IMR-90 (cell line): ENCODE data around the gene BCAS3.

ENCODE experiments used
- CEBPB ChIP-seq: IDR thresholded peaks from 2 replicates; pipeline ENCODE4 v1.6.1; 2012; ENCODE audit warnings: low read depth, low read length, improper control_type of control experiment
- CTCF ChIP-seq: conservative IDR thresholded peaks from 2 replicates; pipeline ENCODE4 v1.5.1; 2012; ENCODE audit warnings: mild to moderate bottlenecking, low read depth, low read length, improper control_type of control experiment
- ELK1 ChIP-seq: fragments of 150-350 bp; IDR thresholded peaks from 2 replicates; pipeline ENCODE4 v1.6.1; 2016; ENCODE audit warnings: low read depth, mild to moderate bottlenecking, low read length, moderate library complexity, borderline replicate concordance
- MAZ ChIP-seq: IDR thresholded peaks from 2 replicates; pipeline ENCODE4 v1.6.1; 2012; ENCODE audit warnings: low read depth, mild to moderate bottlenecking, low read length, improper control_type of control experiment, moderate library complexity, borderline replicate concordance
- POLR2A ChIP-seq: IDR thresholded peaks from 2 replicates; pipeline ENCODE4 v1.6.1; 2012; ENCODE audit warnings: mild to moderate bottlenecking, low read depth, low read length
- RAD21 ChIP-seq: IDR thresholded peaks from 2 replicates; pipeline ENCODE4 v1.6.1; 2012; ENCODE audit warnings: low read length, improper control_type of control experiment
- RCOR1 ChIP-seq: IDR thresholded peaks from 2 replicates; pipeline ENCODE4 v1.6.1; 2012; ENCODE audit warnings: mild to moderate bottlenecking, low read length, improper control_type of control experiment; ENCODE audit not compliant: insufficient replicate concordance
- RFX5 ChIP-seq: IDR thresholded peaks from 2 replicates; pipeline ENCODE4 v1.8.0; 2012; ENCODE audit warnings: low read depth, mild to moderate bottlenecking, low read length, moderate library complexity
- SMC3 ChIP-seq: fragments of 150-350 bp; IDR thresholded peaks from 2 replicates; pipeline ENCODE4 v1.6.1; 2016; ENCODE audit warnings: low read depth, mild to moderate bottlenecking, antibody characterized with exemption, low read length, moderate library complexity
- USF2 ChIP-seq: fragments of 150-350 bp; IDR thresholded peaks from 2 replicates; pipeline ENCODE4 v1.6.1; 2017; ENCODE audit warnings: mild to moderate bottlenecking, antibody characterized with exemption, low read length, low read depth

- TF ChIP-seq CTCF (no peak), MAZ (no peak), RFX5 (no peak), POLR2A (no peak), CEBPB (no peak), RAD21 (no peak), USF2 (no peak), RCOR1 (no peak), SMC3 (no peak), ELK1 (no peak)
Measured at GRCh38 chr17:61426482-61427304, 749.0 kb downstream of the BCAS3 start.
